Activated CD4-positive, alpha-beta T cell treated with anti-CD3 and anti-CD28 coated beads for 4 hours (primary cell): ENCODE data around the gene TMEM222.
"Not testable (repeated sequence)": the region's sequence is repeated elsewhere in the genome, so short reads cannot be mapped to it uniquely, and the experiment has no call there.

Experiments
- DNase-seq, 2 donors: peaks; one replicate each; pipeline ENCODE4 v3.0.0-alpha.2; 2020

TMEM222 gene

GRCh38 chr1:27321813-27322568 is at the start of gene TMEM222:
Gene TMEM222, plus strand, starts transcription at chr1:27322163. Its CDS starts 35 bp downstream, at chr1:27322198.
- peak; percentile 94 to 96 for DNase-seq

GRCh38 chr1:27274204-27274603 is 47.8 kb upstream of the TMEM222 start:
- no peak for DNase-seq

- no peak for DNase-seq
These were observed 46.3 kb upstream of the TMEM222 start for GRCh38 chr1:27275696-27276095.

DNA sequence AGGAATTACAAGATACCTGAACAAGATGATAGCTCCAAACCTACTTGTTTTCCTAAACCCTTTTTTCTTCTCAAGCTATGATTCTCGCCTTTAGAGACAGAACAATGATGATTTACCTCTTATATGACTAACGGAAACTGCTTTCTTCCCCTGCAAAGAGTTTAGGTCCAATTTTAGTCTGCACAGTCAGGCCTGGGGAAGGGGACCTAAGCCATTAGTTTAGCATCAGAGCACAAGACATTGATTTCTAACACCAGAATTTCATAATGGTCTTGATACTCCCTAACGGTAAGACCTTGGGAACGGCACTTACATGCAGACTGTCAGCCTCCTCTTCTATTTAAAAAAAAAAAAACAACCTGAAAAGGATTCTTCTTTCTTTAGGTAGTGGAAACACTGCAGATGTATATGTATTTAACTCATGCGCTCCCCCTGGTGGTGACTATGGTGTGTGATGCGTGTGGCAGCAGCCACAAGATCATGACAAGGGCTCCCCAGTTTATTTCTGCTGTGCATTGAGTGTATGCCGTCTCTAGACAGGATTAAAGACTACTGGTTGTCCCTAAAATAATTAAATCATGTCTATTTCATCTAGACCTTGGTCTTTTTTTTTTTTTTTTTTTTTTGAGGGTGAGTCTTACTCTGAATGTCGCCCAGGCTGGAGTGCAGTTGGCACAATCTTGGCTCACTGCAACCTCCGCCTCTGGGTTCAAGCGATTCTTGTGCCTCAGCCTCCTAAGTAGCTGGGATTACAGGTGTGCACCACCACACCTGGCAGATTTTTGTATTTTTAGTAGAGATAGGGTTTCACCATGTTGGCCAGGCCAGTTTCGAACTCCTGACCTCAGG is 37.3 kb upstream of the TMEM222 start:
- DNase-seq = peak; percentile 90 to 93

- no peak for DNase-seq
These were observed 36.7 kb upstream of the TMEM222 start for GRCh38 chr1:27285274-27285660.

DNA sequence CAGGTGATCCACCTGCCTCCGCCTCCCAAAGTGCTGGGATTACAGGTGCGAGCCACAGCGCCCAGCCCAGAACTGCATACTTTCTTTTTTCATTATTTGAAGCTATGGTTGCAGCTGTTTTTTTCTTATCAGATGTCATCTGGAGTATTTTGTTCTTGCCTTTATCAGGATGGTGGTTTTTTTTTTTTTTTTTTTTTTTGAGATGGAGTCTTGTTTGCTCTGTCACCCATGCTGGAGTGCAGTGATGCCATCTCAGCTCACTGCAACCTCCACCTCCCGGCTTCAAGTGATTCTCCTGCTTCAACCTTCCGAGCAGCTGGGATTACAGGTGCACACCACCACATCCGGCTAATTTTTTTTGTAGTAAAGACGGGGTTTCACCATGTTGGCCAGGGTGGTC is 36.1 kb upstream of the TMEM222 start:
- DNase-seq = not testable (repeated sequence)

DNA sequence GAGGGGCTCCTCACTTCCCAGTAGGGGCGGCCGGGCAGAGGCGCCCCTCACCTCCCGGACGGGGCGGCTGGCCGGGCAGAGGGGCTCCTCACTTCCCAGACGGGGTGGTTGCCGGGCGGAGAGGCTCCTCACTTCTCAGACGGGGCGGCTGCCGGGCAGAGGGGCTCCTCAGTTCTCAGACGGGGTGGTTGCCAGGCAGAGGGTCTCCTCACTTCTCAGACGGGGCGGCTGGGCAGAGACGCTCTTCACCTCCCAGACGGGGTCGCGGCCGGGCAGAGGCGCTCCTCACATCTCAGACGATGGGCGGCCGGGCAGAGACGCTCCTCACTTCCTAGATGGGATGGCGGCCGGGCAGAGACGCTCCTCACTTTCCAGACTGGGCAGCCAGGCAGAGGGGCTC is 32.8 kb upstream of the TMEM222 start:
- DNase-seq = not testable (repeated sequence)

DNA sequence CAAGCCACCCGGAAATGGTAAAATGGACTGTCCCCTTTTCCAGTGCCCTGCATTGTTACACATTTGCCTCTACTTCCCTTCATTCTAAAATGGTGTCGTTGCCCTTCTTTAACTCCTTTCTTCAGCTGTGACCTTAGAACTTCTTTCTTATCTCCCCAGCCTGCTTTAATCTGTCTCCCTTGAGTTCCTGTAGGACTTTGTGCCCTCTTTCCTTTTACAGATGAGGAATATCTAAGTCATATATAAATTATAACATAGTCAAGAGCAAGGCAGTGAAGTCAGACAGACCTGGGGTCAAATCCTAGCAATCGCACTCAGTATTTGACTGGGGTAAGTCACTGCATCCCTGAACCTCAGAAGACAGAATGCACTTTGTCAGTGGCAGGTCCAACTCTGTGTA is 31.4 kb upstream of the TMEM222 start:
- no peak for DNase-seq

GRCh38 chr1:27292106-27292505 is 29.9 kb upstream of the TMEM222 start:
- no peak for DNase-seq

GRCh38 chr1:27293915-27294314 is 28.0 kb upstream of the TMEM222 start:
- no peak for DNase-seq

DNA sequence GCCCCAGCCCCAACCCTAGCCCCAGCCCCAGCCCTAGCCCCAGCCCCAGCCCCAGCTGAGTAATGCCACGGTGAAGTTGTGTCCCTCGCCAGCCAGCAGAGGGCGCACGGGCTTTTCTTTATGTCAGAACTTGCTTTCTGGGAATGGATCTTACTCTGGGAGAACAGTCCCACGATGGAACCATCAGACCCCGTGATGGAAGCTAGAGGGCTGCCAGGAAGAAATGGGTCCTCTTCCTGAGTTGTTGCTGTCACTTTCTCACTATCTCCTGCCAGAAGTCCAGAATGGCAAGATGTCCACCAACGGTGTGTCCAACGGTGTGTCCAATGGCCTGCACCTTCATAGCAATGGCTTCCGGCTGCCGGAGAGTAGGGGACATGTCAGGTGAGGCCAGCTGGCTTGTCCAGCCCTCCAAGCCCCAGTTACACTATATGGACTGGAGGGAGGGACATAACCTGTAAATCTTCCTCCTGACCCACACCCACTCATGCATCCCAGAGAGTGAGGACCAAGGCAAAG is 25.1 kb upstream of the TMEM222 start:
- peak; percentile 65 to 79 for DNase-seq

GRCh38 chr1:27297903-27298302 is 24.1 kb upstream of the TMEM222 start:
- DNase-seq = no peak

DNA sequence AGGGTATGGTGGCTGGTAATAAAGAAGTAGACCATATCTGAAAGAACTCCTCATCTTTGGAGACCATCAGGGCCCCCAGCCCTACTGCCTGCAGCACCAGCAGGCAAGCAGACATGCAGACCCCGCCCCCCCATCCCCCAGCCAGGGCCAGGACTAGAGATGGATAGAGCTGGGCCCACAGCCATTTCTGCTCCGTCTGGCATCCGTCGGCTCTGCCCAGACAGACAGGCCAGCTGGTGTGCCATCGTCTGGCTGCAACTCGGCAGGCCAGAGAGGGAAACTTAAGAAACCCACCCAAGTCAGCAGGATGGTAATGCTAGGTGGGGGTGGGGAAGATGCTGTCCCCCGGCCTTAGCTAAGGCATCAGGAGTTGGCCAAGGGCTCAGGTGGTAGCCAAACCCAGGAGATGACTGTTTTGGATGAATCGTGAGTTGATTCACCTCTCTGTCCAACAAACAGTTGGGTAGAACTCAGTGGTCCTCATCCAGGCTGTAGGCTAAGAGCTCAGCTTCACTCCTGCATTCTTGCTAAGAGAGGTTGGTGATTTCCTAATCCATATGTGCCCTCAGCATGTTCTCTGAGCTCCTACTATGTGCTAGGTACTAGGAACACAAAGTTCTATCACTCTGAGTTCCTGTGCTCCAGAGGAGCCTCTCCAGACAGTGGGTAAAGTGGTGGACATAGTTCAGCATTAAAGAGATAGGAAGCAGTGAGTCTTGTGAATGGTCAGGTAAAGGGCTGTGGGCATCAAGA is 23.2 kb upstream of the TMEM222 start:
- DNase-seq = no peak

GRCh38 chr1:27299385-27300271 is 22.3 kb upstream of the TMEM222 start:
- no peak for DNase-seq

DNA sequence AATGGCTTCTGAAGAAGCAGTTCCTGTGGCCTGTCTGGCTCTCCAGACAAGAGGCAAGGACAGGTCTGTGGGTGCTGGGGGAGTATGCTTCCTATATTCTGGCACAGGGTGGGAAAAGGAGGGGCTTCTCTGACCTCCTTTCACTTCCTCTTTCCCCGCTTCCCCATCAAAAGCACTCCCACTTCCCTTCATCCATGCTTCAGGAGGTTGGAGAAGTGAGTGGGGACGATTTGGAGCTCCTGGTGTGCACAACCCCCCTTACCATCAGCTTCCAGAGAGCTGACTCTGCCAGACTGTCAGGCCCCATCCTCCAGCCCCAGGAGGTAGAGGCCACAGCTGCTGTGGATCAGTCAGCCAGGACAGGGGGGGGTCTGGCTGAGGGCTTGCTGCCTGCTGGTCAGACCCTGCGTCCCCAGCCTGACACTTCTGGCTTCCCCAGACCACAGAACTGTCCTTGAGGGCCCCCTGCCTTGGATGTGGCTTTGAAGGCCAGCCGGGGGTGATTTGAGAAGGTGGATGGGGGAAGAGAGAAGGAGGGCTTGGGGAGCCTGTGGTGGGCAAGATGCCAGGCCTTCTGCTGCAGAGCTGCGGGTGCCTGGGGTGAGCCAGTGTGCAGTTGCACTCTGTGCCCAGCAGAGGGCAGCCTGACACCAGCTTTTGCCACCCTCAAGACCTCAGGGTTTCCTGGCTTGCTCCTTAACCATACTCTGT is 21.5 kb upstream of the TMEM222 start:
- peak; percentile 68 to 75 for DNase-seq

DNA sequence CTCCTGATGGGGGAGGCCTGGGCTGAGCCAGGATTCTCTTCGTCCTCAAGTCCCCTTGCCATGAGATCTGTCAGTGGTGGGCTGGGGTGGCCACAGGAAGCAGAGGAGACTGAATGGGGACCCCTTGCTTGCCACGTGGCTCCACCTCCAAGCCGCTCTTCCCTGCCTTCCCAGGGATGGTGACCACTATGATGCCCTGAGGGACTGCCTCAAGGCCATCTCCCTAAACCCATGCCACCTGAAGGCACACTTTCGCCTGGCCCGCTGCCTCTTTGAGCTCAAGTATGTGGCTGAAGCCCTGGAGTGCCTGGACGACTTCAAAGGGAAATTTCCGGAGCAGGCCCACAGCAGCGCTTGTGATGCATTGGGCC is 20.9 kb upstream of the TMEM222 start:
- DNase-seq = no peak

- no peak for DNase-seq
These were observed 20.3 kb upstream of the TMEM222 start for GRCh38 chr1:27301582-27302199.

- no peak for DNase-seq
These were observed 19.4 kb upstream of the TMEM222 start for GRCh38 chr1:27302612-27303011.

- DNase-seq = no peak
These were observed 18.5 kb upstream of the TMEM222 start for GRCh38 chr1:27303509-27303908.

DNA sequence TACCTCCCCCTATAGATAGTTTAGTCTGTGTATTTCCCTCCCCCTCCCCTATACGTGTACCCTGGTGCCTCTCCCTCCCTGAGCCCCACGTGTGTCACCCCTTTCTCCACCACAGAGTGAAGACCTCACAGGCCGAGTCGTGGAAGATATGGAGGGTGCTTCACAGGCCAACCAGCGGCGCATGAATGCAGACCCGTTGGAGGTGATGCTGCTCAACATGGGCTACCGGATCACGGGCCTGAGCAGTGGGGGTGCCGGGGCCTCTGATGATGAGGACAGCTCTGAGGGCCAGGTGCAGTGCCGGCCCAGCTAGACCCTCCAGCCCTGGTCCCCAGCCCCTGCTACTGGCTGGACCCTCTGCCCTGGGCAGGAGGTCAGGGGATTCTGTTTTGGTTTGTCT is 15.9 kb upstream of the TMEM222 start:
- no peak for DNase-seq
